Subcutaneous abdominal adipose tissue (tissue), 5 donors: ENCODE measurements around the gene TTLL9.

Experiments used
- H3K27ac ChIP-seq: one replicate; pipeline ENCODE4 v1.7.0; 2013; ENCODE audit warnings: low read depth, mild to moderate bottlenecking, inconsistent platforms, low read length, moderate library complexity
- H3K27me3 ChIP-seq, 5 donors: one replicate each; pipeline ENCODE4 v1.7.0; 2013; ENCODE audit warnings: low read length in 5 of 5, inconsistent platforms in 1 of 5; ENCODE audit not compliant: control insufficient read depth in 5 of 5, insufficient read depth in 4 of 5
- H3K36me3 ChIP-seq, 5 donors: one replicate each; pipeline ENCODE4 v1.7.0; 2013; ENCODE audit warnings: low read length in 5 of 5; ENCODE audit not compliant: control insufficient read depth in 5 of 5, insufficient read depth in 5 of 5
- H3K4me1 ChIP-seq, 5 donors: one replicate each; pipeline ENCODE4 v1.7.0; 2013; ENCODE audit warnings: low read length in 5 of 5, mild to moderate bottlenecking in 3 of 5, moderate library complexity in 1 of 5; ENCODE audit not compliant: control insufficient read depth in 5 of 5, insufficient read depth in 5 of 5
- H3K4me3 ChIP-seq, 5 donors: one replicate each; pipeline ENCODE4 v1.7.0; 2013; ENCODE audit warnings: low read length in 5 of 5, low read depth in 1 of 5
- H3K9ac ChIP-seq, 5 donors: one replicate each; pipeline ENCODE4 v1.7.0; 2013; ENCODE audit warnings: low read length in 5 of 5, mild to moderate bottlenecking in 4 of 5, moderate library complexity in 3 of 5
- H3K9me3 ChIP-seq, 5 donors: one replicate each; pipeline ENCODE4 v1.7.0; 2013; ENCODE audit warnings: low read length in 5 of 5; ENCODE audit not compliant: control insufficient read depth in 5 of 5
- donor health status: healthy.
- donor health status: healthy.
- donor health status: healthy.
- donor health status: healthy.
- donor health status: healthy.

TTLL9 gene

GRCh38 chr20:31881945-31882344 lies 11.5 kb downstream of the TTLL9 start:
- H3K9ac ChIP-seq, result no peak overlapping the region

GRCh38 chr20:31883829-31884228 lies 13.4 kb downstream of the TTLL9 start:
- H3K27me3 ChIP-seq, result no peaks in the 10 kb centered on the region
- H3K36me3 ChIP-seq, result no peaks in the 10 kb centered on the region
- H3K4me3 ChIP-seq, result no peak overlapping the region
- H3K27ac ChIP-seq, result no peak overlapping the region
- no peak overlapping the region for H3K9ac ChIP-seq
- H3K9me3 ChIP-seq, result no peaks in the 10 kb centered on the region
- H3K4me1 ChIP-seq, result peaks cover 0 to 15% (median 10%) of the 10 kb centered on the region in 5 donors

More at GRCh38 chr20:31881945-31882344, 11.5 kb downstream of the TTLL9 start:
- Histone ChIP-seq H3K9me3 (peaks cover 0 to 2% (median 0%) of the 10 kb centered on the region in 5 donors), H3K36me3 (no peaks in the 10 kb centered on the region), H3K4me1 (peaks cover 0 to 15% (median 10%) of the 10 kb centered on the region in 5 donors), H3K27ac (no peak overlapping the region), H3K4me3 (no peak overlapping the region), H3K27me3 (no peaks in the 10 kb centered on the region)

GRCh38 chr20:31890646-31891045 lies 20.2 kb downstream of the TTLL9 start:
- H3K27me3 ChIP-seq, result no peaks in the 10 kb centered on the region

GRCh38 chr20:31894980-31895675 lies 24.7 kb downstream of the TTLL9 start:
- no peaks in the 10 kb centered on the region for H3K36me3 ChIP-seq
- peaks cover 4 to 12% (median 10%) of the 10 kb centered on the region in 5 donors for H3K4me1 ChIP-seq
- H3K9ac ChIP-seq, result peak overlapping the region in 2 of 5 donors; percentile 15 to 40
- no peak overlapping the region for H3K4me3 ChIP-seq
- H3K9me3 ChIP-seq, result no peaks in the 10 kb centered on the region
- H3K27ac ChIP-seq, result no peak overlapping the region
- H3K27me3 ChIP-seq, result no peaks in the 10 kb centered on the region

More at GRCh38 chr20:31890646-31891045, 20.2 kb downstream of the TTLL9 start:
- no peak overlapping the region for H3K9ac ChIP-seq
- no peaks in the 10 kb centered on the region for H3K9me3 ChIP-seq
- H3K4me1 ChIP-seq, result peaks cover 4 to 12% (median 10%) of the 10 kb centered on the region in 5 donors
- no peak overlapping the region for H3K27ac ChIP-seq
- no peaks in the 10 kb centered on the region for H3K36me3 ChIP-seq
- H3K4me3 ChIP-seq, result no peak overlapping the region

DNA sequence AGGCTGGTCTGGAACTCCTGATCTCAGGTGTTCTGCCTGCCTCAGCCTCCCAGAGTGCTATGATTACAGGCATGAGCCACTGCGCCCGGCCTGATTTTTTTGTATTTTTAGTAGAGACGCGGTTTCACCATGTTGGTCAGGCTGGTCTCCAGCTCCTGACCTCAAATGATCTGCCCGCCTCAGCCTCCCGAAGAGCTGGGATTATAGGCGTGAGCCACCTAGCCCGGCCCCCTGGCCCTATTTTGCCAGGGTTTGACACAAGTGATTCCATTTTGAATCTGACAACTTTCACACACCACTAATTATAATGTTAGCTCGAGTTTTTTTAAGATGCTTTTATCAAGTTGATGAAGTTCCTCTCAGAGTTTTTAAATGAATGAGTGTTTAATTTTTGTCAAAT lies 25.6 kb downstream of the TTLL9 start:
- no peaks in the 10 kb centered on the region for H3K36me3 ChIP-seq
- H3K27ac ChIP-seq, result no peak overlapping the region
- H3K9me3 ChIP-seq, result no peaks in the 10 kb centered on the region
- H3K27me3 ChIP-seq, result no peaks in the 10 kb centered on the region
- H3K4me1 ChIP-seq, result peaks cover 4 to 12% (median 10%) of the 10 kb centered on the region in 5 donors
- H3K9ac ChIP-seq, result no peak overlapping the region
- no peak overlapping the region for H3K4me3 ChIP-seq

- H3K4me1 ChIP-seq, result peaks cover 4 to 12% (median 10%) of the 10 kb centered on the region in 5 donors
- peaks cover 0 to 2% (median 0%) of the 10 kb centered on the region in 5 donors for H3K27me3 ChIP-seq
- no peak overlapping the region for H3K9ac ChIP-seq
- no peak overlapping the region for H3K4me3 ChIP-seq
- H3K27ac ChIP-seq, result no peak overlapping the region
- H3K9me3 ChIP-seq, result no peaks in the 10 kb centered on the region
- no peaks in the 10 kb centered on the region for H3K36me3 ChIP-seq
Measured at GRCh38 chr20:31897541-31897940, 27.1 kb downstream of the TTLL9 start.

DNA sequence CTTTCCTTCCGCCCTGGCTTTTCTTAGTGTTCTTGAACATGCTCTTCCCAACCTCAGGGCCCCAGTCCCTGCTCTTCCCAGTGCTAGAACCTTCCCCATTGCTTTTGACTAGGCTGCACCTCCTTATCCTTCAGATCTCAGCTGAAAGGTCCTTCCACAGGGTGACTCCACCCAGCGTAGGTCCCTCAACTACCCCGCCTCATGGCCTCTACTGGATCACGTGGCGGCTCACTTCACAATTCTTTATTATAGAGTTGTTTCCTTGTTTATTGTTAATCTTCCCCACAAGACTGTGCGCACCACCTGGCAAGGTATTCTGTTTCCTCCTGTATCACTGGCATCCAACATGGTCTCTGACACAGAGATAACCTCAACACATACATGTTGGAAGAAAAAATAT lies 31.2 kb downstream of the TTLL9 start:
- H3K9ac ChIP-seq, result no peak overlapping the region
- no peaks in the 10 kb centered on the region for H3K9me3 ChIP-seq
- peaks cover 0 to 2% (median 0%) of the 10 kb centered on the region in 5 donors for H3K27me3 ChIP-seq
- no peak overlapping the region for H3K4me3 ChIP-seq
- no peaks in the 10 kb centered on the region for H3K4me1 ChIP-seq
- no peaks in the 10 kb centered on the region for H3K36me3 ChIP-seq
- no peak overlapping the region for H3K27ac ChIP-seq

DNA sequence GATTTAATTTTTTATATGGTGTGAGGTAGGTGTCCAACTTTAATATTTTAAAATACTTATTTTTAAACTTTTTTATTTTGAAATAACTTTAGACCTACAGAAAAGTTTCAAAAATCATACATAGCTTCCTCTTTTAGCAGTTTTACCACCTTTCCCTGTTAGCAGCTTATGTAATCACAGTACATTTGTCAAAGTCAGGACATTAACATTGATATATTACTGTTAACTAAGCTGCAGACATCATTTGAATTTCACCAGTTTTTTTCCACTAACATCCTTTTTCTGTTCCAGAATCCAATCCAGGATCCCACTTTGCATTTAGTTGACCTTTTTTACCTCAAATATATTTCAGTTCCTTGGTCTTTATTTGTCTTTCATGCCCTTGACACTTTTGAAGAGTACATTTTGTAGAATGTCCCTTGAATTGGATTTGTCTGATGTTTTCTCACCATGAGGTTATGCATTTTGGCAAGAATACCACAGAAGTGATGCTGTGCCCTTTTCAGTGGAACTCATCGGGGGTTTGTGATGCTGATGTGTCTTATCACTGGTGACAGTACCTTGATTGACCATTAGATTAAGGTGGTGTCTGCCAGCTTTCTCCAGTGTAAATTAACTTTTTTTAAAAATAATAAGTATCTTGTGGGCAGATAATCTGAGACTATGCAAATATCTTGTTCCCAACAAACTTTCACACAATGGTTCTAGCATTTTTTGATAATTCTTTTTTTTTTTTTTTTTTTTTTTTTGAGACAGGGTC lies 33.4 kb downstream of the TTLL9 start:
- Histone ChIP-seq H3K9ac (no peak overlapping the region), H3K4me1 (no peaks in the 10 kb centered on the region), H3K27ac (no peak overlapping the region), H3K4me3 (no peak overlapping the region), H3K27me3 (peaks cover 0 to 2% (median 0%) of the 10 kb centered on the region in 5 donors), H3K9me3 (no peaks in the 10 kb centered on the region), H3K36me3 (no peaks in the 10 kb centered on the region)

GRCh38 chr20:31906001-31906400 lies 35.6 kb downstream of the TTLL9 start:
- Histone ChIP-seq H3K36me3 (no peaks in the 10 kb centered on the region), H3K27ac (no peak overlapping the region), H3K4me1 (no peaks in the 10 kb centered on the region), H3K4me3 (no peak overlapping the region), H3K9me3 (no peaks in the 10 kb centered on the region), H3K9ac (no peak overlapping the region), H3K27me3 (peaks cover 0 to 2% (median 0%) of the 10 kb centered on the region in 5 donors)

- Histone ChIP-seq H3K27ac (no peak overlapping the region), H3K4me1 (no peaks in the 10 kb centered on the region), H3K36me3 (no peaks in the 10 kb centered on the region)
Measured at GRCh38 chr20:31907046-31907445, 36.6 kb downstream of the TTLL9 start.

More at GRCh38 chr20:31907046-31907445, 36.6 kb downstream of the TTLL9 start:
- H3K9me3 ChIP-seq, result no peaks in the 10 kb centered on the region
- no peak overlapping the region for H3K4me3 ChIP-seq
- H3K27me3 ChIP-seq, result peaks cover 0 to 2% (median 0%) of the 10 kb centered on the region in 5 donors
- H3K9ac ChIP-seq, result no peak overlapping the region
